GM21423 (cell line): ENCODE results near the gene PTPN14.

ENCODE experiments used
- ATAC-seq: cut with Tn5 transposase; IDR thresholded peaks from one replicate; pipeline ENCODE4 v1.9.1; 2021; ENCODE audit warnings: mild to moderate bottlenecking, moderate library complexity; ENCODE audit not compliant: unreplicated experiment

PTPN14 gene

DNA sequence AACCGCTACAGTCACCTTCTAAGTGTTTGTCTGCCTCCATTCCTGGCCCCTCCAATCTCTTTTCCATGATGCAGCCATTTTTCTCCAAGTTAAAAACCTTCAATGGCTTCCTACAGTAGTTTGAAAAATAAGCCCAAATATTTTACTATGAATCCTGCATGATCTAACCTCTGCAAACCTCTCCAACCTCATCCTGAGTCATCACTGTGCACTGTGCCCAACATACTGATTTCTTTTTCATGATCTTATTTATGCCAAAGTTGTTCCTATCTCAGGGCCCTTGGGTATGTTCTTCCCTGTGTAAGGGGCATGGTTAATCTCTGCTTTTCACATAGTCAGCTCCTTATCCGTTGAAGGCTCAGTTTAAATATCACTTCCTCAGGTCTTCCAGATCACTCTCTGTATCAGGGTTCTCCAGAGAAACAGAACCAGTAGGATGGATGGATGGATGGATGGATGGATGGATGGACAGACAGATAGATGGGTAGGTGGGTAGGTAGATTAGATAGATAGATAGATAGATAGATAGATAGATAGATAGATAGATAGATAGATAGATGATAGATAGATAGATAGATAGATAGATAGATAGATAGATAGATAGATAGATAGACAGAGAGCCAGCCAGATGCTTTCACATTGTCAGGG, 18.1 kb upstream of the PTPN14 start:
- no peak for ATAC-seq

DNA sequence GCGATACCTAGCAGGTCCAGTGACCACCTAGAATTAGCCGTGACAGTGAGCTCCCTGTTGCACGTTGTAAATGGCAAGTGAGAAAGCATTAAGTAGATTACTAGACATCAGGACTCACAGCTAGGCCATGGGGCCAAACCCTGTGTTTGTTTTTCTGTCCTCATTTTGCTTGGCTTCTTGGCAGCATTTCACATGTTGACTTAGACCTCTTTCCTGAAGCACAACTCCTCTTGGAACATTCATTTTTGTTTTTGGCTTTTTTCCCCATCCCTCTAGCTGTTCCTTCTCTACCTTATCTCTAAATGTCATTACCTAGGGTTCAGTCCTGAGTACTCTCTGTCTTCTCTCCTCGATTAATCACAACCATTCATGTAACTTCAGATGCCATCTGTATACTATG, 16.9 kb upstream of the PTPN14 start:
- ATAC-seq = no peak

DNA sequence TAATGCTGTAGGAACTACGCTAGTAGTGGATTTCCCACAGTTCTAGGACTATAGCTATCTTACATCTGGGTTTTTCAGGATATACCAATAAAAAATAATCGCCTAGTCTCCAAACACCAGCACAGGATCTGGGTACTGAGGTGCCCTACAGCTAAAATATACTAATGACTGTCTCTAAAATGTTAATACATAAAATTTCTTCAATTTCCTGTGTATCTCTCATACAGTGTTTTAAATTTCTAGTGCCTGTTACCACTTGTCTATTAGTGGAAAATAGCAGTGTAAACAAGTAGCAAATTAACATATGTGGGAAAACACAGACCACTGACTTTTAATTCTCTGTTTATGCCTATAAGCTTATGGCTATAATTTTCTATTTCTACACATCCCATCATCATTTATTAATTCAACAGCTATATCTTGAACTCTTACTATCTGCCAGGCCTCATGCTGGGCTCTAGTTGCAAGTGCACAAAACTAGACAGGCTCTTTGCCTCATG, 16.1 kb upstream of the PTPN14 start:
- ATAC-seq = no peak

DNA sequence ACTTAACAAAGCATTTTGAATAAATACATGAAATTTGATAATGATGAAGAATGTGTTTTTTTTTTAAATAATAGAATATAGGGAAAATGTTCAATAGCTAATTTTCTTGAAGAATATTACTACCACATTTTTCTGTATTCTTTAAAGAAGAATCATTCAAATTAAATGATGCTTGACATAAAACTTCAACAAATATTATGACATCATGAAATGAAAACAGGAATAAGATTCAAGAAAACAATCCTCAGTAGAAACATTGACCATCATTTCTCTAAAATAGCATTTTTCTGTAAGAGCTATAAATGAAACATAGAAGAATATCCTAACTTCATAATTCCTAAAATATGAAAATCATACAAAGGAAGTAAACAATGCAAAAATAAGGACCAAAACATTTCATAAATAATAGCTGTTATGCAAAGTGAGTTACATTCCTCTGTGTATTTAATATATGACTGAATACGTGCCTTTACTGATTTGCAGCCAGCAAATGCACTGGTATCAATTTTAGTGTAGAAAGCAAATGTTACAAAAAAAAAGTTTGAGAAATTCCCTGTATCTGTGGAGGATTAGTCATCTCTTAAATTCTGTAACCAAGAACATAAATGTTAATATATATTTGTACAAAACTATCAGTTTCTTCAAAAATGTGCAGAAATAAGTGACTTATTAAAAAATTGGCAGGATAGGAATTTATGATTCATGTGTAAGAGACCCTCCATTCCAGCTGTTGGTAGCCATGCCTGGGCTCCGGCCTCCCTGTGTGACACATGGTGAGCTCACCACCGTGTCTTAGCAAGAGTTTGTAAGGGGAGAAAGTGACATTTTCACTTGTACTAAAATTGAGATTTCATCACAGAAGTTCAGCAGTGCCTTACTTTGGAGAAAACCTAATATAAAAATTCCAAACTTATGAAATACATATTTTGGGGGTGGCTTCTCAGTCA, 15.0 kb upstream of the PTPN14 start:
- ATAC-seq = no peak

DNA sequence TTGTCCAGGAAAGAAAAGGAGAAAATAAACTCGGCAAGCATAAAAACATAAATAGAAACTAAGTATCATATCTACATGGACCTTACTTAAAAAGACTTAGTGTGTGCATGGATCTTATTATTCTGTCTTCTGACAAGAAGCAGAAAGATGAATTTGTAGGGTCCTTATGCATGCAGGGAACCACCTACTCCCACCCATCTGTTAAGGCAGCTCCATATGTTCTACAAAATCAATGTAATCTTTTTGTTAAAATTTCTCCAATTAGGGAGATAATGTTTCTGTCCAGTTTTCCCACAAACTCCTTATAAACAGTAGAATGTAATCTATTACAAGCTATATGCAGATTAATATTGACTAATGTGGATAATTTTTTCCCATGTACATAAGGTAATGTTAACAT, 13.9 kb upstream of the PTPN14 start:
- no peak for ATAC-seq

DNA sequence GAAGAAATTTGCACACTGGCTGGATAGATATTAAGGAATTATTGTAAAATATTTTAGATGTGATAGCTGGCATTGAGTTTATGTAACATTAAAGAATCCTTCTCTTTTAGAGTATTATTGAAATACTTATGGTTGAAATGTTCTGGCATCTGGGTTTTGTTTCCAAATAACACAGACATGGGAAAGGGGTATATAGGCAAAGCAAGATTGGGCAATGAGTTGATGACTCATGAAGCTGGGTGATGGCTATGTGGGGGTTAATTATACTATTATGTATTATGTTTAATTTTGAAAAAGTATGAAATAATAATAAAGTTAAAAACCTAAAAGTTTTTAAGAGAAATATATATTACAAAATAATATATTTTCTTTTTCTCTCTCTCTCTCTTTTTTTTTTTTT, 12.5 kb upstream of the PTPN14 start:
- no peak for ATAC-seq

DNA sequence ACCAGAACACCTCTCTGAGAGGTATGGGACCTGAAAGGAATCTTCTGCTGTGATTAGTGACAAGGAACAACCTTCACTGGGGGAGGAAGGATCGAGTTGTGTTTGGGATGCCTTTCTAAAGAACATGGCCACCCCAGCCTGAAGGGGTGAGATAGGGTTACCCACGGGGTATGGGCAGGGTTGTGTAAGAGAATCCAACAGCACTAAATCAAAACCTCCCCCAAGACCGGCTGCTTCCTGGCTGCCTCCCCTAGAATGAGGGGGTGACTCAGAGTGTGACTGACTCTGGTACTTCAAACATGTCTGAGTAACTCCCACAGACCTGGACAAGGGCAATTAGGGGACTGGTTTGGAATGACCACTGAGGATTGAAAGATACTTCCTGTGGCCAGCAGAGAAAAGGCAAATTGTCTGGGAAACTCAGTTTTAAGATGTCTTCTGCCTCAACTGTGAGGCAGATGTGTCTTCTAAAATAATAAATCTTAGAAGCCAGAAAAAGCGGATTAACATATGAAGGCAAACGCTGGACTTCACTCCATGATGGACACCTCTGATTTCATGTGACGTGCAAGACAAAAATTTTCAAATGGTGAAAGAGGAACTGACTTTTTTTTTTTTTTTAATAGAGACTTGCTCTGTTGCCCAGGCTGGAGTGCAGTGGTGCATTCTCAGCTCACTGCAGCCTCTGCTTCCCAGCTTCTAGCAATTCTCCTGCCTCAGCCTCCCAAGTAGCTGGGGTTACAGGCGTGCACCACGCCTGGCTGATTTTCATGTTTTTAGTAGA, 6.7 kb upstream of the PTPN14 start:
- ATAC-seq = peak; percentile 61

DNA sequence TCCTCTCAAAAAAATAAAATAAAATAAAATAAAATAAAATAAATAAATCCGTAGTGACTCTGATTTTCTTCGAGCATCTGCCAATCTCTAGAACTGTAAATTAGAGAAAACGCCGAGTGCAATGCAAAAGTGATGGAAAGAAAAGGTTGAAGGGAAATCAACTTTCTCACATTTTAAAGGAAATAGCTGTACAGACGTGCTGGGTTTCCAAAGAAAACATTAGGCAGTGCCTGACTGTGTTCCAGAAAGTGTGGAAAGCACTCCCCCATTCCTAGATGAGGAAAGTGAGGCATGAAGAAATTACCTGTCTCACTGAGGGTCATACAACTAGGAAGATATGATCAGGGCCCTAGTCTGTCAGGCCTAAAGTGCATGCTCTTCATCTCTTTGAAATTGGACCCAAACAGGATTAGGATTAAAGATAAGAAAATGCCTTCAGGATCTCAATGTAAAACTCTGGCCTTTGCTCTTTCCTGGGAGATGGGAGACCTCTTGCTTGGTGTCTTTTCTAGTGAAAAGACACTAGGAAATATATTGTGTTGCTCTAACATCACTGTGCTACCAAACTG, 1.8 kb upstream of the PTPN14 start:
- no peak for ATAC-seq

DNA sequence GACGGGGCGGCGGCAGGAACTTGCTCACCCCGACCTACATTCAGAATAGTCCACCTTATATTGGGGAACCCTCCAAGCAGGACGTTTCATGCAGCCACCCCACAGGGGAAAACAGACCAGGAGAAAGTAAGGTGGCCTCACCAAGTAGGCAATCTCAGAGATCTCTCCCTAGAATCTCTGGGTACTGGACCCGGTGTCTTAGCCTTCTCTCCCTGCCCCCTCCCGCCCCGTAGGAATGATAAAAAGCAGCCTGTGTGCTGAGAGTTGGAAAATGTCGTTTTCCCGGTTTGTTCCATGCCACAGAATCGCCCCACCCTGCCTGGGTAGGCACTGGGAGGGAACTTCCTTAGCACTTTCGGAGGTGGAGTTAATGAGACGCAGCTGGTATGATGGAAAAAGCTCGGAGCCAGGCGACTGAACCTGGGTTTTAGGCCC, 789 bp upstream of the PTPN14 start:
- ATAC-seq = no peak

DNA sequence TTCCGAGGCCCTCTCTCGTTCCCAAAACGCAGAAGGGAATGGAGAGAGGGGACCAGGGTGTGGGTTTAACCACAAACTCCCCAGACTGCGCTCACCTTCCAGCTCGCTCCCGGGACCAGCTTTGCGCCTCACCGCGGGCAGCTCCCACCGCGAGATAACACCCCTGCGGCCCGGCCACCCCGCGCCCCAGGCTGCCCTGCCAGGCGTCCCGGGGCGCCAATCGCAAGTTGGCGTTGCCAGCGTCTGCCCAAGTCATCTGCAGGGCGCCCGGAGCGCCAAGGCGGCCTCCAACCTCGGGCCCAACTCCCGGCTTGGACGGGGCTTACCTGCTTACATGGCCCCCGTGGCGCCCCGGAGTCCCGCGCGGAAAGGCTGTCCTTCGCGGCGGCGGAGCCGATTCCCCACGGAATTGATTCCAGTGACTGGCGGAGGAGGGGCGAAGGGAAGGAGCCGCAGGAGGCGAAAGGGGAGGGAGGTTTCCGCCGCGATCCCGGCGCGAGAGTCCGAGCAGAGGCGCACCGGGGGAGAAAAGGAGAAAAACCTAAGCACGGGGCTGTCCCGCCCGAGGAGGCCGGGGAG, 456 bp downstream of the PTPN14 start:
- ATAC-seq = no peak

DNA sequence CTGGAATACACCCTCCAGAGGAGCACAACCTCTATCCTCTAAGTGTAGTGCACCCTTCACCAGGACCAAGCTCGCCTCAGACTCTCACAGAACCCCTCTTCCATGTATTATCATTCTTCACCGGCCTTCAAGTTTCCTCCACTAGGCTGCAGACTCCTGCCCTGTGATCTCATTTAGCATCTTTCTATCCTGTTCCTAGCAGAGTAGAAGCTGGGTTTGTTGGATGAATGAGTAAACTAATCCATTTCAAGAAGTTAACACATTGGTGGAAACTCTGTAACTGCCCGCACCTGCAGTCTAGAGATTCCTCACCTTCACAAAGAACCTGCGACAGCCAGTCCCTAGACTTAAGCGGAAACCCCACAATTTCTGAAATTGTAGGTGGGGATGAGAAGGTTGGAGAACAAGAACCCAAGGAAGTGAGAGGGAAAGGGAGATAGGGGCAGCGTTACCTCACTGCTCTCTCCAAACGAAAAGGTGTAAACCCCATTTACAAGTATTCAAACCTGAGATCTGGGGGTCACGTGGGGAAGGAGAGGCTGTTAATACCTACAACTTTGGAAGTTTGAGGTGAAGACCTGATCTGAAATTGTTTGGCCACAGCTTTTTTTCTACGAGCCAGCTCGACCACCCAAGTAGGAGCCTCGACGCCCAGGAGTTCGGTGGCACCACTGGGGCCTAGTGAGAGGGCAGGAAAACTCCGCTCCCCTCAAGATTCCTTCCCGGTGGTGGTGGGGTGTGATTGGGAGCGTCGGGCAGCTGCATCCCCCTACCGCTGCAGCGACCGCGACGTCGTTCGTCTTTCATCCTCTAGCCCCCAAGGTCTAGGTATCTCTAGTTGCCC, 1.2 kb downstream of the PTPN14 start:
- ATAC-seq = no peak

DNA sequence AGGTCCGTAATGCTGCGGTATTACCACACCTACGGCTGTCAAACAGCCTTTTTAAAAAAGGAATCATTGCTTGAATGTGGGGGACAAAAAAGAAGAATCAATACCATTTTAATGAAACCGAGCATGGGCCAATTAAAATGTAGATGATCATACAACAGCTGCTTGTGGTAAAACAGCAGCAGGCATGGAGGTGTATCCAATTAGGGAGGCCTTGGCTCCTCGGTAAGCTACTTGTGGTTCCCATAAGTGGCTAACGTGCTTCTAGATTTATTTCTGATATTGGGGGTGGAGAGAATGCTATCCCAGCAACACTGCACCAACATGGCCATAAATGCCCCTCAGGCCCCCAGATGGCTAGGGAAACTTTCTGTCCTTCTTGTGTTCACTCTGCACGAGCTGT, 1.8 kb downstream of the PTPN14 start:
- ATAC-seq = no peak

DNA sequence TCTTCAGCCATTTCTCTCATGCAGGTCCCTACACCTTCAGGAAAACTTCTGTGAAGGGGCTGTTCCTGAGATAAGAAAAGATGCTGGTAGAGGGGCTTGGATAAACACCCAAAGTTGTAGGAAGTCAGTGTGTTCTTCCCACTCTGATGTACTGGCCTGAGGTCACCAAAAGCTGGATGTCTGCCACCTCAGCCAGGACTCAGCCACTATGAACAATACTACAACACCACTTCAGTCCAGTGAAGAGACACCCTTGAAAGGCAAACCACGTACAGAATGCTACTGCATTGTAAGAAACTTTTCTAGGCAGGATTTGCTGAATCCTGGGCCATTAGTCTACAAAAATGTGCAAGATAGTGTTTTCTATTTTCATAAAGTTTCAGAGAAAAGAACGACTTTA, 2.4 kb downstream of the PTPN14 start:
- no peak for ATAC-seq

DNA sequence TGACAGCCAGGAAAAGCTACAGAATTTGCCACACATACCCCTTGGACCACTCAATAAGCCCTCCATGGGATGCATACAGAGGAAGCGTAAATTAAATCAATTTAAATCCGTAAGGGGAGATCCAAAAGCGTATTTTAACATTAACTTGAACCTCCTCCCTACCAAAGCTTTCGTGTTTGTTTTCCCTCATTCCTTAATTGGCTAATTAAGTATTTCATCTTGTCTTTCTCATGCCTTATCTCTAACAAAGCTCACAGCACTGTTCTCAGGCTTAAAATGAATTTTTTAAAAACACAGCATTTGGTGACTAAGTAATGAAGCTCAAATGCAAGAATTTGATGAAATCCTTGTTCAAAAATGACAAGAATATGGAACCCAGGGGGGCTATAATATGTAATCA, 3.1 kb downstream of the PTPN14 start:
- no peak for ATAC-seq

DNA sequence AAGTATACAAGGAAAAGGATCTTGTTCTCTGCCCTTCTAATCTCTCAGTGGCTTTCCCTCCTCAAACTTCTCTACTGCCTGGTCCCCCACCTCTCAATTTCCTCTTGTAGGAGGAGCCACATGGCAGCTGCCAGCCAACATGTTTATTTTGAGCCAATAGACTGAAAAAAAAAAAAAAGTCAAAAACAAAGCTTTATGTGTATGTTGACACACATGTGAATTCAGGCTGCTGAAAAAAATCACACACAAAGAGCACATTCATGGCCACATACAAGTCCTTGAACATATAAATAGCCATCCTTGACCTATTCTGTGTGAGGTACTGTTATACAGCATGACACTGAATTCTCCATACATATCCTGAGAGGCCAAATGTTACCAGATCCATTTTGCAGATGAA, 3.7 kb downstream of the PTPN14 start:
- no peak for ATAC-seq

DNA sequence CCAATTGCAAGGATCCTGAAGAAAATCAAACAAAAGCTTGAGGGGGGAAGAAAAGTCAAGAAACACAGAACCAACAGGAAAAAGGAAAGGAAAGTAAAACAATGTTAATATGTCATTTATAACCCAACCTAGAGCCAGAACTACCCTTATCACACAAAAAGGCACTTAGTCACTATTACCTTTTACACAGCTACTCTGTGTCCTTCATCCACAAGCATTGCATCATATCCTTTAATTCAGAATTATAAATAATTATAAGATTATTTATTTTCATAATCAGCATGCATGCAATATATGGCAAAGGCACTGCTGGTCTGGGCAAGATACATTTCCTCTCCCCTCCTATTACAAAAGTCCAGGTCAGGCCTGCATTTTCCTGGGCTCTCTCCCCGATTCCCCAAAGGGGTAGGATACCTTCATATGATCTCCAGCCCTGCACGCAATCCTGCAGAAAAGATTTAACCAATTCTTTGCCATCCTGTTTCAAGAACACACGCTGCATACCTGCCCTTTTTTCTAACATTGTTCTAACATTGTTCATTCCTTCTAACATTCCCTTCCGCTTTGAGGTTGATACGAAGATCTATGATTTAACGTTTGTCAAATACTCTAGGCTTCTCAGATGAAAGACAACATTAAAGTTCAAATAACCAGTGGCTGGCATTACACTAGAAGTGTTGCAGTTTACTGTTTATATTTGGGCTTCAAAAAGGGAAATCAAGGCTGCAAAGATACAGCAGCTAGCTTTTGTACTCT, 4.3 kb downstream of the PTPN14 start:
- ATAC-seq = no peak

DNA sequence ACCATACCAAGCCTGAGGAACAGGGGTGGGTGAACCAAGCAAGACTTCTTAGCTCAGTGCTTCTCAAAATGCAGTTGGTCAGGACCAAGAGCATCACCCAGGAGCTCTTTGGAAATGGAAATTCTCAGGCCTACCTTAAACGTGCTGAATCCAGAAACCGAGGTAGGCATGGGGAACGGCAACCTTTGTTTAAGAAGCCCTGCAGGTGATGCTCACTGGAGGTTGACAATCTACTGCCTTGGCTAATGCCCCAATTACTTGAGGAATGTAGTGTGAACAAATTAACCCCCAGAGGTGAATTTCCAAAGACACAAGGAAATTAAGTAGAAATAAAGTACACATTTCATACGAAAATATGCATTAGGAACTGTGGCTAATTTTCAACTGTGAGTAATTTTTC, 5.3 kb downstream of the PTPN14 start:
- ATAC-seq = no peak

DNA sequence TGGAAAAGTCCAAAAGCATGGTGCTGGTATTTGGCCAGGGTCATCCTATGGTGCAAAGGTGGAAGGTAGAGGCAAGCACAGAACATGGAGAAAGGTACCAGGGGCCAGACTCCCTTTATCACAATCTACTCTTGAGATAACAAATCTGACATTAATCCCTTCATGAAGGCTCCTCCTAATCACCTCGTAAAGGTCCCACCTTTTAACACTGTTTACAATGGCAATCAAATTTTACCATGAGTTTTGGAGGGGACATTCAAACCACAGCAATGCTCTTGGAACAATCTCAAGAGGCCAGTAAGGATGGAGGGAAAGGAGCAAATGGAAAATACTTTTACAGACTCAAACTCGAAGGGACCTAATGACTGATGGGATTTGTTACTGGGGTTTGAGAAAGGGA, 6.1 kb downstream of the PTPN14 start:
- ATAC-seq = no peak

DNA sequence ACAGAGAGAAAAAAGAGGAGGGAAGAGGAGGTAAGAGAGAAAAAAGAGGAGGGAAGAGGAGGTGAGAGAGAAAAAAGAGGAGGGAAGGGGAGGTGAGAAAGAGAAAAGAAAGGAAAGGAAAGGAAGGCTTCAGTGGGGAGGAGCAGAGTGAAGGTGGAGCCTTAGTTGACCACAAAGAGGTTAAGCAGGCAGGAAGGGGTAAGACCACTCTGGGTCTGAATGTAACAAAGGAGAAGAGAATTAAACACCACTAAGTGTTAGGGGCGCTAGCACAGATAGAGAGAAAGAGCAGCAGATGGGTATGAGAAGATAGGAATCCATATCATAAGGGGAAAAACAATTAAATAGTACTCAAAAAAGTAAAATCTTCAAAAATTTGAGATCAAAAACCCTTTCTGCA, 6.6 kb downstream of the PTPN14 start:
- no peak for ATAC-seq
